Liver (tissue), 9 donors: ENCODE measurements around the gene SWAP70. TPM values are rescaled to one million over a fixed set of nuclear protein-coding genes. Genes with fewer than 3 reads are reported as not detected.

Experiments used
- DNase-seq: peaks from one replicate; pipeline ENCODE4 v3.0.0-alpha.2; 2017; ENCODE audit warnings: low spot score
- H3K27ac ChIP-seq, 2 donors: one replicate each; pipeline ENCODE4 v1.7.0; 2013; ENCODE audit warnings: inconsistent platforms in 2 of 2, low read length in 2 of 2, control low read depth in 1 of 2, low read depth in 1 of 2, mild to moderate bottlenecking in 1 of 2
- H3K27me3 ChIP-seq, 4 donors: one replicate each; pipeline versions ENCODE4 v1.6.1 to v1.7.0; 2013; ENCODE audit warnings: low read length in 3 of 4, inconsistent platforms in 1 of 4, mild to moderate bottlenecking in 1 of 4, moderate library complexity in 1 of 4; ENCODE audit not compliant: control insufficient read depth in 4 of 4, insufficient read depth in 4 of 4
- H3K36me3 ChIP-seq, 4 donors: one replicate each; pipeline versions ENCODE4 v1.6.1 to v1.7.0; 2013; ENCODE audit warnings: low read length in 3 of 4, mild to moderate bottlenecking in 3 of 4, low read depth in 1 of 4, moderate library complexity in 1 of 4; ENCODE audit not compliant: control insufficient read depth in 4 of 4, insufficient read depth in 3 of 4
- H3K4me1 ChIP-seq, 4 donors: one replicate each; pipeline versions ENCODE4 v1.6.1 to v1.7.0; 2013; ENCODE audit warnings: low read length in 3 of 4, mild to moderate bottlenecking in 3 of 4, moderate library complexity in 1 of 4; ENCODE audit not compliant: control insufficient read depth in 4 of 4, insufficient read depth in 4 of 4
- H3K4me3 ChIP-seq, 3 donors: one replicate each; pipeline versions ENCODE4 v1.6.1 to v1.7.0; 2013; ENCODE audit warnings: low read length in 3 of 3, control low read depth in 1 of 3, low read depth in 1 of 3, mild to moderate bottlenecking in 1 of 3
- H3K9ac ChIP-seq, 2 donors: one replicate each; pipeline ENCODE4 v1.7.0; 2013; ENCODE audit warnings: low read length in 2 of 2, mild to moderate bottlenecking in 2 of 2, moderate library complexity in 2 of 2, control low read depth in 1 of 2, low read depth in 1 of 2
- H3K9me3 ChIP-seq, 4 donors: one replicate each; pipeline versions ENCODE4 v1.6.1 to v1.7.0; 2013; ENCODE audit warnings: low read length in 3 of 4; ENCODE audit not compliant: control insufficient read depth in 4 of 4
- ATF3 ChIP-seq: IDR thresholded peaks from 2 replicates; pipeline ENCODE4 v1.6.1; 2016; ENCODE audit warnings: antibody characterized with exemption
- CTCF ChIP-seq: fragments of 150-350 bp; IDR thresholded peaks from 2 replicates; pipeline ENCODE4 v1.5.1; 2017; ENCODE audit warnings: improper control_type of control experiment, low read depth, low read length; ENCODE audit not compliant: missing input control
- EGR1 ChIP-seq, 2 donors: IDR thresholded peaks; 2 replicates each; pipeline ENCODE4 v1.6.1; 2016 to 2018; ENCODE audit warnings: antibody characterized with exemption in 2 of 2, low read depth in 2 of 2
- FOXA2 ChIP-seq: IDR thresholded peaks from 2 replicates; pipeline ENCODE4 v1.6.1; 2016; ENCODE audit warnings: antibody characterized with exemption
- GABPA ChIP-seq, 2 donors: IDR thresholded peaks in 1 of 2; conservative IDR thresholded peaks in 1 of 2; 2 replicates each; pipeline ENCODE4 v1.6.1; 2016; ENCODE audit warnings: antibody characterized with exemption in 2 of 2, mild to moderate bottlenecking in 1 of 2, moderate library complexity in 1 of 2
- HNF4A ChIP-seq, 2 donors: conservative IDR thresholded peaks; 2 replicates each; pipeline ENCODE4 v1.6.1; 2016; ENCODE audit warnings: antibody characterized with exemption in 2 of 2, mild to moderate bottlenecking in 2 of 2
- HNF4G ChIP-seq: IDR thresholded peaks from 2 replicates; pipeline ENCODE4 v1.6.1; 2016; ENCODE audit warnings: antibody characterized with exemption
- JUND ChIP-seq, 2 donors: IDR thresholded peaks; 2 replicates each; pipeline ENCODE4 v1.6.1; 2016; ENCODE audit warnings: antibody characterized with exemption in 2 of 2
- MAX ChIP-seq: IDR thresholded peaks from 2 replicates; pipeline ENCODE4 v1.6.1; 2016; ENCODE audit warnings: antibody characterized with exemption
- NR2F2 ChIP-seq: IDR thresholded peaks from 2 replicates; pipeline ENCODE4 v1.6.1; 2016; ENCODE audit warnings: antibody characterized with exemption
- RAD21 ChIP-seq, 2 donors: IDR thresholded peaks; 2 replicates each; pipeline ENCODE4 v1.6.1; 2016; ENCODE audit warnings: antibody characterized with exemption in 2 of 2, mild to moderate bottlenecking in 2 of 2
- RXRA ChIP-seq, 2 donors: IDR thresholded peaks; 2 replicates each; pipeline ENCODE4 v1.6.1; 2017 to 2018; ENCODE audit warnings: antibody characterized with exemption in 2 of 2, mild to moderate bottlenecking in 1 of 2
- SP1 ChIP-seq: IDR thresholded peaks from 2 replicates; pipeline ENCODE4 v1.6.1; 2018; ENCODE audit warnings: antibody characterized with exemption, mild to moderate bottlenecking
- TAF1 ChIP-seq: conservative IDR thresholded peaks from 2 replicates; pipeline ENCODE4 v1.6.1; 2016; ENCODE audit warnings: antibody characterized with exemption, mild to moderate bottlenecking
- YY1 ChIP-seq: IDR thresholded peaks from 2 replicates; pipeline ENCODE4 v1.6.1; 2016; ENCODE audit warnings: antibody characterized with exemption, mild to moderate bottlenecking
- WGBS: extraction: QIAGEN DNeasy Blood & Tissue Kit; methylation state at CpG from one replicate; pipeline ENCODE4 v1.1.7; 2013; 5-methylcytosine and 5-hydroxymethylcytosine counted together
- polyA plus RNA-seq, 2 donors: library from polyadenylated mRNA; stranded (reverse) in 1 of 2; unstranded in 1 of 2; fragments of 200-250 nt in 1 of 2; fragments of >200 nt in 1 of 2; fragmentation: Nextera tagmentation in 1 of 2; extraction: Ambion mirVana in 1 of 2; gene quantifications; one replicate each; pipeline versions ENCODE4 v1.2.1 to v1.2.3, GENCODE V29; 2013 to 2015
- total RNA-seq, 2 donors: library from RNA; depleted of rRNA; stranded (reverse); fragments of >200 nt; gene quantifications; one replicate each; pipeline ENCODE4 v1.2.3, GENCODE V29; 2014
- TF ChIP-seq, protein P1 (sequence below): IDR thresholded peaks from 2 replicates; pipeline ENCODE4 v1.6.1; 2016; ENCODE audit warnings: antibody characterized with exemption, mild to moderate bottlenecking
- TF ChIP-seq, protein P2 (sequence below): IDR thresholded peaks from 2 replicates; pipeline ENCODE4 v1.6.1; 2016; ENCODE audit warnings: antibody characterized with exemption
- donor health status: healthy.
- donor health status: healthy.
- donor health status: healthy.
- donor health status: healthy.
- donor health status: healthy.

SWAP70 gene
- total and polyA plus RNA-seq, 4 donors = 4.0 to 8.4 (median 5.8) TPM

DNA sequence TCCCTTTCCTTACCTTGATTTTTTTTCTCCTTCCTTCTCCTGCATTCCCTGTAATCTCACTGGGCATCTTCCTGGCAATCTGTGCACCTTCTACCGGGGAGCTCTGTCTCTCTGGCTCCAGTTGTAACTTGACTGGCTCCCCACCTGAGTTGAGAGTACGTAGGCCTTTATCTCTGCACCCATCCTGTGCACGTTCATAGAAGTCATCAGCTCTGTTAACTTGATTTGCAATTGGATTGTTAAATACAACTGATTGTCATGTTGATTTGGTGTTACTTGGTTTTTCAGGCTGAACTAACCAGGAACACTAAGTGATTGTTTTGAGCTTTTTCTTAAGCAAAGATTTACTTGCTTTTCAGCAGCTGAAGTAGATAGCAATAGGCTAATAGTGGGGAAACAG, 11.8 kb downstream of the SWAP70 start:
- Histone ChIP-seq H3K4me1 (peaks cover 0 to 1% (median 0%) of the 10 kb centered on the region in 4 donors), H3K27ac (no peak overlapping the region), H3K9me3 (no peaks in the 10 kb centered on the region), H3K9ac (no peak overlapping the region), H3K36me3 (no peaks in the 10 kb centered on the region), H3K27me3 (no peaks in the 10 kb centered on the region), H3K4me3 (no peak overlapping the region)
- DNase-seq = no peak
- TF ChIP-seq ATF3 = no peak
- TF ChIP-seq HNF4A (conservative IDR thresholded peaks at IDR 0.05) = no peak
- TF ChIP-seq, protein P1, sequence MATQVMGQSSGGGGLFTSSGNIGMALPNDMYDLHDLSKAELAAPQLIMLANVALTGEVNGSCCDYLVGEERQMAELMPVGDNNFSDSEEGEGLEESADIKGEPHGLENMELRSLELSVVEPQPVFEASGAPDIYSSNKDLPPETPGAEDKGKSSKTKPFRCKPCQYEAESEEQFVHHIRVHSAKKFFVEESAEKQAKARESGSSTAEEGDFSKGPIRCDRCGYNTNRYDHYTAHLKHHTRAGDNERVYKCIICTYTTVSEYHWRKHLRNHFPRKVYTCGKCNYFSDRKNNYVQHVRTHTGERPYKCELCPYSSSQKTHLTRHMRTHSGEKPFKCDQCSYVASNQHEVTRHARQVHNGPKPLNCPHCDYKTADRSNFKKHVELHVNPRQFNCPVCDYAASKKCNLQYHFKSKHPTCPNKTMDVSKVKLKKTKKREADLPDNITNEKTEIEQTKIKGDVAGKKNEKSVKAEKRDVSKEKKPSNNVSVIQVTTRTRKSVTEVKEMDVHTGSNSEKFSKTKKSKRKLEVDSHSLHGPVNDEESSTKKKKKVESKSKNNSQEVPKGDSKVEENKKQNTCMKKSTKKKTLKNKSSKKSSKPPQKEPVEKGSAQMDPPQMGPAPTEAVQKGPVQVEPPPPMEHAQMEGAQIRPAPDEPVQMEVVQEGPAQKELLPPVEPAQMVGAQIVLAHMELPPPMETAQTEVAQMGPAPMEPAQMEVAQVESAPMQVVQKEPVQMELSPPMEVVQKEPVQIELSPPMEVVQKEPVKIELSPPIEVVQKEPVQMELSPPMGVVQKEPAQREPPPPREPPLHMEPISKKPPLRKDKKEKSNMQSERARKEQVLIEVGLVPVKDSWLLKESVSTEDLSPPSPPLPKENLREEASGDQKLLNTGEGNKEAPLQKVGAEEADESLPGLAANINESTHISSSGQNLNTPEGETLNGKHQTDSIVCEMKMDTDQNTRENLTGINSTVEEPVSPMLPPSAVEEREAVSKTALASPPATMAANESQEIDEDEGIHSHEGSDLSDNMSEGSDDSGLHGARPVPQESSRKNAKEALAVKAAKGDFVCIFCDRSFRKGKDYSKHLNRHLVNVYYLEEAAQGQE = no peak
- no peak for TF ChIP-seq CTCF
- TF ChIP-seq MAX = no peak
- TF ChIP-seq RXRA (IDR thresholded peaks at IDR 0.05) = no peak
- no peak for TF ChIP-seq NR2F2
- no peak for TF ChIP-seq FOXA2
- TF ChIP-seq, protein P2, sequence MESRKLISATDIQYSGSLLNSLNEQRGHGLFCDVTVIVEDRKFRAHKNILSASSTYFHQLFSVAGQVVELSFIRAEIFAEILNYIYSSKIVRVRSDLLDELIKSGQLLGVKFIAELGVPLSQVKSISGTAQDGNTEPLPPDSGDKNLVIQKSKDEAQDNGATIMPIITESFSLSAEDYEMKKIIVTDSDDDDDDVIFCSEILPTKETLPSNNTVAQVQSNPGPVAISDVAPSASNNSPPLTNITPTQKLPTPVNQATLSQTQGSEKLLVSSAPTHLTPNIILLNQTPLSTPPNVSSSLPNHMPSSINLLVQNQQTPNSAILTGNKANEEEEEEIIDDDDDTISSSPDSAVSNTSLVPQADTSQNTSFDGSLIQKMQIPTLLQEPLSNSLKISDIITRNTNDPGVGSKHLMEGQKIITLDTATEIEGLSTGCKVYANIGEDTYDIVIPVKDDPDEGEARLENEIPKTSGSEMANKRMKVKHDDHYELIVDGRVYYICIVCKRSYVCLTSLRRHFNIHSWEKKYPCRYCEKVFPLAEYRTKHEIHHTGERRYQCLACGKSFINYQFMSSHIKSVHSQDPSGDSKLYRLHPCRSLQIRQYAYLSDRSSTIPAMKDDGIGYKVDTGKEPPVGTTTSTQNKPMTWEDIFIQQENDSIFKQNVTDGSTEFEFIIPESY = no peak
- no peak for TF ChIP-seq JUND (IDR thresholded peaks at IDR 0.05)
- TF ChIP-seq RAD21 (IDR thresholded peaks at IDR 0.05) = no peak
- no peak for TF ChIP-seq YY1
- no peak for TF ChIP-seq TAF1
- TF ChIP-seq EGR1 (IDR thresholded peaks at IDR 0.05; ENCODE audit: low read depth in 2 of 2) = no peak
- no peak for TF ChIP-seq GABPA (IDR thresholded peaks at IDR 0.05 in 1 of 2, conservative IDR thresholded peaks at IDR 0.05 in 1 of 2)
- no peak for TF ChIP-seq HNF4G
- TF ChIP-seq SP1 = no peak
- WGBS = 81% methylated on average over 3 of the region's 3 CpGs

DNA sequence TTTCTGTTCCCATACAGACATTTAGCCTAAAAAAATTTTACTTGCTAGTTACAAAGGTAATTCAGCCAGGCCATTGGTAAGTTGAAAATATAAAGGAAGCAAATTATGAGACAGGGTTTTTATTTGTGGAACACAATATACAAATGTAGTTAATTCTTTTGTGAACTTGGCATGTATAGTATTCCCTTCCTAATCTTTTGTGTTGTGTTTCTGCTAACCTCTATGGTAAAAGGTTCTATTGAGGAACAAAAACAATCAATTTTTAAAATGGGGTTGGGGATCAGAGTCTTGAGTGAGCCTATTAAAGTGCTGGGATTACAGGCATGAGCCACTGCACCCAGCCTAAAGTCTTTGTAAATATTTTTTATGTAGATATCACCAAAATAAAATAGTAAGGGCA, 14.1 kb downstream of the SWAP70 start:
- H3K36me3 ChIP-seq = no peaks in the 10 kb centered on the region
- peaks cover 0 to 1% (median 0%) of the 10 kb centered on the region in 4 donors for H3K4me1 ChIP-seq
- no peak overlapping the region for H3K4me3 ChIP-seq
- no peak overlapping the region for H3K9ac ChIP-seq
- TF ChIP-seq GABPA (IDR thresholded peaks at IDR 0.05 in 1 of 2, conservative IDR thresholded peaks at IDR 0.05 in 1 of 2) (no peak), ATF3 (no peak), RXRA (IDR thresholded peaks at IDR 0.05) (no peak), FOXA2 (no peak), NR2F2 (no peak), HNF4A (conservative IDR thresholded peaks at IDR 0.05) (no peak), SP1 (no peak), RAD21 (IDR thresholded peaks at IDR 0.05) (no peak), JUND (IDR thresholded peaks at IDR 0.05) (no peak), YY1 (no peak), EGR1 (IDR thresholded peaks at IDR 0.05; ENCODE audit: low read depth in 2 of 2) (no peak)
- DNase-seq = no peak
- H3K27ac ChIP-seq = no peak overlapping the region
- no peaks in the 10 kb centered on the region for H3K27me3 ChIP-seq
- no peaks in the 10 kb centered on the region for H3K9me3 ChIP-seq
